GM18498 (cell line): ENCODE measurements around the gene KLF13.

Experiments
- ATAC-seq: cut with Tn5 transposase; IDR thresholded peaks from one replicate; pipeline ENCODE4 v1.9.1; 2021; ENCODE audit warnings: mild to moderate bottlenecking, moderate library complexity; ENCODE audit not compliant: unreplicated experiment

KLF13 gene

DNA sequence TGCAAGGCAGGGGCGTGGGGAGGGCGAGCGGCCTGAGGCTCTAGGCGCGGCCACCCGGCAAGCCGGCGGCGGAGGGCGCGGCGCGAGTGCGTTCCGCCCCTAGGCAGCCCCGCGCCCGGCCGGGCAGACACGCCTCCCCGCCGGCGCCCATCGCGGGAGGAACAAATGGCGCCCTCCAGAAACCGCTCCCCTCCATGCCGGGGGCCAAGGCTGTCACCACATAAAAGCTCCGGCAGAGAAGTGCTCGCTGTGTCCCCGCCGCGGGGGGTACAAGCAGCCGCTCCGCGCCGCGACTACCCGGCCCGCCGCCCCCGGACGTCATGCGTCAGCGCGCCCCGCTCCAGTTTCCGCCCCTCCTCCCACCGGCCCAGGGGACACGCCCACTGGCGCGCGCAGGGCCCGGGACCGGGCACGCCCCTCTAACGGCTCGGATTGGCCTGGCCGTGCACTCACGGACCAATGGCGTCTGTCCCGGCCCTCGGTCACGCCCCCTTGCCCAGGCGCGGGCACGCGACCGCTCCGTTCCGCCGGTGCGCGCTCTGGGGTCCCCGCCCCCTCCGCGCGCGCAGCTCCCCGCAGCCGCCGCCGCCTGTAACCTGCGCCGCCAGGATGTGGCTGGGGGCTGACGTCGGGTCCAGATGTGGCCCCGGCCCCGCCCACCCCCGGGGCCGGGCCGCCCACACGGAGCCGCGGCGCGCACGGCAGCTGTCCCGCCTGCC lies at the start of gene KLF13:
TSS of gene KLF13 (plus strand) at position 680 of the 719 bp plus-strand sequence. CDS start 378 bp downstream, outside the sequence.
- ATAC-seq = peak; percentile 65

- ATAC-seq = no peak
Measured at GRCh38 chr15:31277335-31278060, 49.1 kb upstream of the KLF13 start.

DNA sequence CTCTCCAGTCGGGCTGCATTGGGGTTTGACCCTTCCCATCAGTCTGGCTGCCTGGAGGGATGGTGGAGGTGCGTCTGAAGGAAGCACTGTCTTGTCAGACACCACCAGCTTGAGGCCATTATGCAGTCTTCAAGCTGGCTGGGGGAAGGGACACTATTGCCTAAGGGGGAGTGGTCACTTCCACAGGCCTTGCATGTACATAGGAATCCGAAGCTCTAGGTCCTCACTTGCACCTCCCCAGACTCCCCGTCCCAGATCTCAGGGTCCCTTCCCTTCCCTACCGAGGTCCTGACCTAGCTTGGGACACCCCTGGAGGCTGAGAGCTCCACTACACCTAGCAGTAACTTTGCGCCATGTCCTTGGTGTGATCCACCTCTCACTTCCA lies 48.6 kb upstream of the KLF13 start:
- ATAC-seq = no peak

DNA sequence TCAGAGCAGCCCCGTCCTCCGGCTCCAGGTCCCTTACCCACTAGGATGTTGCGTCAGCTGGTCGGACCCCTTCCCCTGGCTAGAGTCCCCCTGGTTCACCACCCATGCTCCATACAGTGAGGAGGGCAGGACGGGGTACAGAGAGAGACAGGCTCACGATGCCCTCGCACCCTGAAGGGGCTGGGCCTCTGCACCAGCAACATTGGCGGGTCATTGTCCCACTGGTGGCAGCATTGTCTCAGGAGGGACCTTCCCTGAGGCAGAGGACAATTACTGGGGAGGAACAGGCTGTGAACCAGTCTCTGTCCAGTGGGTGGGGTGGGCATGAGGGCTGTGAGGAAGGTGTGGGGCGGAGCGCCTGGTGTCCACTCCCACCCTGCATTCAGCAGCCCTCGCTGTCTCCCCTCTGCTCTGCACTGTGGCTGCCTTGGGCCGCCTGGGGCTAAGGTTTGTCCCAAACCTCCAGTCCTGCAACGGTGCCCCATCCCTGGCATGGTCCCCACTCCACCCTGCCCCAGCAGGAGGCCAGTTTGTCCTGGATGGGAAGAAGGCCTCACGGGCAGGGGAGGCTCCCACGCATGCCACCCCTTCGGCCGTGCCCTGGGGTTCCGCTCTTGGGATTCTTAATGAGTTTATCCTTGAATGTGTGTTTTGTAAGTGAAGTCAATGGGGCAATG lies 48.0 kb upstream of the KLF13 start:
- ATAC-seq = no peak

GRCh38 chr15:31279221-31280045 lies 47.2 kb upstream of the KLF13 start:
- no peak for ATAC-seq

- no peak for ATAC-seq
Measured at GRCh38 chr15:31280046-31280830, 46.4 kb upstream of the KLF13 start.

DNA sequence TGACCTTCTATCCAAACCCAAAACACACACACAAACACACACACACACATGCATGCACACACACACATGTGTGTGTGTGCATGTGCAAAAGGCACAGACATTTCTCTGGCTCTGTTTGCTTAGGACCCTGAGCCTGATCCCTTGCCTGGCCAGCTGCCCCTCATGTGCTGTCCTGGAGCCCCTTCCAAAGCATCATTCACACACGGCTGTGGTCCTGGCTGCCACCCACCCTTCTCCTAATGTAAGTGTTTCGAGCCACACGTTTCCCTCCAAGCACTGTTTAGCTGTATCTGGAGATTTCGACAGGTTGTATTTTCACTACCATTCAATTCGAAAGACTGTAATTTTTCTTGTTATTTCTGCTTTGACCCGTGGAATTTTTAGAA lies 45.8 kb upstream of the KLF13 start:
- no peak for ATAC-seq

GRCh38 chr15:31283043-31283442 lies 43.6 kb upstream of the KLF13 start:
- no peak for ATAC-seq

DNA sequence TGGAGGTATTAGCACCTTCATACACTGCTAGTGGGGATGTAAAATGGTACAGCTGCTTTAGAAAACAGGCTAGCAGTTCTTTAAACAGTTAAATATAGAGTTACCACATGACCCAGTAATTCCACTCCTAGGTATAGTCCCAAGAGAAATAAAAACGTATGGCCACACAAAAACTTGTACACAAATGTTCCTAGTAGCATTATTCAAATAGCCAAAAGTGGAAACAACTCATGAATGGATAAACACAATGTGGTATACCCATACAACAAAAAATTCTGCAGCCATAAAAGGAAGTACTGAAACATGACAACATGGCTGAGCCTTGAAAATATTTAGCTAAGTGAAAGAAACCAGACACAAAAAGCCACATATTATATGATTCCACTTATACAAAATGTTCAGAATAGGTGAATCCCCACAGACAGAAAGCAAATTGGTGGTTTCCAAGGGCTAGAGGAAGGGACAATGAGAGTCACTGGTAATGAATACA lies 40.8 kb upstream of the KLF13 start:
- ATAC-seq = peak; percentile 63

DNA sequence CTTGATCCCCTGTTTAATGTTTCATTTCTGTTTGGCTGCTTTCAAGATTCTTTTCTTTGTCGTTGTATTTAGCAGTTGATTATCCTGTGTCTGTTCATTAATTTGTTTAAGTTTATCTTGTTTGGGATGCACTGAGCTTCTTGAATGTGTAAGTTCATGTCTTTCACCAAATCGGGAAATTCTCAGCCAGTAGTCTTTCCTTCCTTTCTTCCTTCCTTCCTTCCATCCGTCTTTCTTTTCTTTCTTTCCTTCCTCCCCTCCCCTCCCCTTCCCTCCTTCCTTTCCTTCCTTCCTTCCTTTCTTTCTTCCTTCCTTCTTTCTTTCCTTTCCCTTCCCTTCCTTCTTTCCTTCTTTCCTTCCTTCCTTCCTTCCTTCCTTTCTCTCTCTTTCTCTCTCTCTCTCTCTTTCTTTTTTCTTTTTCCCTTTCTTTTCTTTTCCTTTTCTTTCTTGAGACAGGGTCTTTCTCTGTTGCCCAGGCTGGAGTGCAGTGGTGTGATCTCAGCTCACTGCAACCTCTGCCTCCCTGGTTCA lies 35.5 kb upstream of the KLF13 start:
- no peak for ATAC-seq

GRCh38 chr15:31292391-31293015 lies 34.1 kb upstream of the KLF13 start:
- ATAC-seq = no peak

- ATAC-seq = no peak
Measured at GRCh38 chr15:31293655-31294054, 33.0 kb upstream of the KLF13 start.

DNA sequence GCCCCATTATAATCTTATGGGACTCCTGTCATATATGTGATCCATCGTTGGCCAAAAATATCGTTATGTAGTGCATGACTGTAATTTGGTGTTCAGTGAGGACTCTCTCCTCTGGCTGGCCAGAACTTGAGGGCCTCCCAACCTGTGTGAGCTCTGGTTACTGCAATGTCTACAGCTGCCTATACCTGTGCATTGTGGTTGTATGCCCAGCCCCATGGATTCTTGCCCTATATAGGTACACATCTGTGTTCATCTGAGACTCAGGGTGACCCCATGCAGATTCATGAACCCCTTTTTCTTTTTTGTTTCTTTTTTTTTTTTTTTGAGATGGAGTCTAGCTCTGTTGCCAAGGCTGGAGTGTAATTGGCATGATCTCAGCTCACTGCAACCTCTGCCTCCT lies 32.6 kb upstream of the KLF13 start:
- ATAC-seq = no peak

- ATAC-seq = no peak
Measured at GRCh38 chr15:31295658-31296057, 31.0 kb upstream of the KLF13 start.

DNA sequence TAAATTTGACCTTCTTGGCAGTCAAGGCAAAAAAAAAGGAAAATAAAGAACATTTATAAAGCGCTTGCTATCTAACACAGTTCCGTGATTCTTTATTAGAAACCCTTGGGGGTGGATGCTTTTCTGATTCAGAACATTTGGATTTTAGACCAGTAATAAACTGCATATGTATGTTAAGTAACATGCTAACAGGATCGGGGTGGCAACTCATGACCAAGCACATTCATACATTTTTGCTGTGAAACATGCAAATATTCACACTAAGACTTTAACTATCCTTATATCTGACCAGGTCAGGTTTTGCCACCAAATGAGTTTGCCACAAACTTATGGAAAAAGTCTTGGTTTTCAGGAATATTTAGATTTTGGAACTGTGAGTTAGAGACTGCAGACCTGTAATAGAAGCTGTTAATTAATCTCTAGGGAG lies 30.4 kb upstream of the KLF13 start:
- ATAC-seq = no peak

GRCh38 chr15:31296646-31297574 lies 29.7 kb upstream of the KLF13 start:
- ATAC-seq = no peak

- ATAC-seq = no peak
Measured at GRCh38 chr15:31297575-31298456, 28.8 kb upstream of the KLF13 start.
